Measurements from ENCODE around the gene C11orf16. TPM values are rescaled to one million over a fixed set of nuclear protein-coding genes. Genes with fewer than 3 reads are reported as not detected.
"Not testable (repeated sequence)": the region's sequence is repeated elsewhere in the genome, so short reads cannot be mapped to it uniquely, and the experiment has no call there.

Gene C11orf16, protein sequence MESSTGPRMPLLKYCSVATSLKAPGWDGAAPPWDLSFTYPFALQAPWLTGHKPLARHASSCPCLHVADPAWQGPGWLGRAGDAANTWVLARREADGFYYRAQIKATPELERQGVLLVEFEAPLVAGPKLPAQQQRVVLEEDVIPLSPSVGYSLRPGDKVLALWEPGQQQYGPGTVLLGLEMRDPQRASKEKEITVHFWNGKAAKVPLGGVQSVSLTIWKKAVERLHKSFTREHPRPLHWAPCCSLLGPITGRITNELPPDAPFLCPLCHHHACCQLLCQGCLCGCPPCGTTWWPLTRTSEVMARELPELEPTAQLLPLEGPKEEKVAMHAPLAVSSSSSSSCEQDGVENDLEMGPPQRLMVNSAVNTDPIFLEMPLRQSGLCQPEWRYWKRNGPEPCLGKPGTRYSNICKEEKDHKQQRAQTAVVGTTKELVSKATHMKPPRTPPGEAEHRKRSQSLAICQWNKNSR
- total RNA-seq, result not detected

DNA sequence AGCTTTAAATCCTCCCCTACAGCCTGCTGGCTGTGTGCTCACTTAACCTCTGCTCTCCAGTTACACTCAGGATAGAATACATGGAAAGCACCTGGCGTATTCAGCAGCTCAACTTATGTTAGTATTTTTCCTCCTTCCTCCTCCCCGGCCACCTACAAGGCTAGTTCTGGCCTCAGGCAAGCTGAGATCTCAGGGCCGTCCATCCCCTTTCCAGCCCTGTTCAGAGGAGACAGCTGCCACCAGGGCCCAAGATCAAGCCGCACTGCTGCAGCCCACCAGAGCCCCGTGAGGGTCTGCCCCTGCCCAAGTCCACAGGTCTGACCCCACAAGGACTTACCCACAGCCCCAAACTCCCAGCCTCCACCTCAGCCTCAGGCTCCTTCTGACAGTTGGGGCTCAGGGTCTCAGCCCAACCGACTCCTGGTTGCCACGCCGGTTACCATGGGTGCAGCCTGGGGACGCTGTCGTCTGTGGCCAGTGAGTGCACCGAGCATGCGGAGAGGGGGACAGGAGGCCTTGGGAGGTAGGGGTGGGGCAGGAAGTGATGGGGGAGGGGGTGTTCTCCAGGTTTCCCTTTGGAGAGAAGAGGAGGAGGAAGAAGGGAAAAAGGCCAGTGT, at the start of gene C11orf16:
TSS of gene C11orf16 (minus strand) at position 384 of the 617 bp plus-strand sequence. CDS start 639 bp downstream, outside the sequence.
- TF ChIP-seq, protein P1, sequence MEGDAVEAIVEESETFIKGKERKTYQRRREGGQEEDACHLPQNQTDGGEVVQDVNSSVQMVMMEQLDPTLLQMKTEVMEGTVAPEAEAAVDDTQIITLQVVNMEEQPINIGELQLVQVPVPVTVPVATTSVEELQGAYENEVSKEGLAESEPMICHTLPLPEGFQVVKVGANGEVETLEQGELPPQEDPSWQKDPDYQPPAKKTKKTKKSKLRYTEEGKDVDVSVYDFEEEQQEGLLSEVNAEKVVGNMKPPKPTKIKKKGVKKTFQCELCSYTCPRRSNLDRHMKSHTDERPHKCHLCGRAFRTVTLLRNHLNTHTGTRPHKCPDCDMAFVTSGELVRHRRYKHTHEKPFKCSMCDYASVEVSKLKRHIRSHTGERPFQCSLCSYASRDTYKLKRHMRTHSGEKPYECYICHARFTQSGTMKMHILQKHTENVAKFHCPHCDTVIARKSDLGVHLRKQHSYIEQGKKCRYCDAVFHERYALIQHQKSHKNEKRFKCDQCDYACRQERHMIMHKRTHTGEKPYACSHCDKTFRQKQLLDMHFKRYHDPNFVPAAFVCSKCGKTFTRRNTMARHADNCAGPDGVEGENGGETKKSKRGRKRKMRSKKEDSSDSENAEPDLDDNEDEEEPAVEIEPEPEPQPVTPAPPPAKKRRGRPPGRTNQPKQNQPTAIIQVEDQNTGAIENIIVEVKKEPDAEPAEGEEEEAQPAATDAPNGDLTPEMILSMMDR (IDR thresholded peaks at IDR 0.05), result no peak
- intact Hi-C loops (cut with DNase I), result no loop called here
- DNase-seq (ENCODE audit: low spot score in 2 of 2), result no peak

DNA sequence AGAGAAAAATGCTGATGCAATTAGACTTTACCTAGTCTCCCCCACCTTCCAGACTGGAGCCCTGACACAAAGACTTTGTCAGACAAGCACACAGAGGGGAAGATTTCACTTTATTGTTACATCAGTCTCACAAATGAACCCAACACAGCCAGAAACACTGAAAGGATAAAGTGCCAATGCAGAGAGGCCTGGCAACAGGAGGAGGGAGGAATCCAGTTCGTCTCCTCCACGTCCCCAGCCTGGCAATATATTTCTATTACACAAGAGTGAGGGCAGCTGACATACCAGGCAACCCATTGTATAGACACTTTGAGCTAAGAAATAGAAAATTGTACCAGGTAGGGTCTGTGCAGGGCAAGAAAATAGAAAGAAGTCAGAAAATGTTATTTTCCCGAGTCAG, 47.7 kb upstream of the C11orf16 start:
- H3K27ac ChIP-seq, result no peak overlapping the region
- no peaks in the 10 kb centered on the region for H3K4me1 ChIP-seq
- H3K4me3 ChIP-seq, result no peak overlapping the region
- no peaks in the 10 kb centered on the region for H3K36me3 ChIP-seq
- TF ChIP-seq, protein P1 (IDR thresholded peaks at IDR 0.05), result no peak
- H3K9me3 ChIP-seq, result no peaks in the 10 kb centered on the region
- intact Hi-C loops (cut with DNase I), result no loop called here
- no peak for DNase-seq (ENCODE audit: low spot score in 2 of 2)
- no peaks in the 10 kb centered on the region for H3K27me3 ChIP-seq

More for the DNA sequence above, at the start of gene C11orf16:
- Histone ChIP-seq H3K9me3 (no peaks in the 10 kb centered on the region), H3K27ac (no peak within 1 kb of the TSS), H3K36me3 (no peaks in the 10 kb centered on the region), H3K27me3 (no peaks in the 10 kb centered on the region), H3K4me3 (no peak within 1 kb of the TSS), H3K4me1 (no peaks in the 10 kb centered on the region)

DNA sequence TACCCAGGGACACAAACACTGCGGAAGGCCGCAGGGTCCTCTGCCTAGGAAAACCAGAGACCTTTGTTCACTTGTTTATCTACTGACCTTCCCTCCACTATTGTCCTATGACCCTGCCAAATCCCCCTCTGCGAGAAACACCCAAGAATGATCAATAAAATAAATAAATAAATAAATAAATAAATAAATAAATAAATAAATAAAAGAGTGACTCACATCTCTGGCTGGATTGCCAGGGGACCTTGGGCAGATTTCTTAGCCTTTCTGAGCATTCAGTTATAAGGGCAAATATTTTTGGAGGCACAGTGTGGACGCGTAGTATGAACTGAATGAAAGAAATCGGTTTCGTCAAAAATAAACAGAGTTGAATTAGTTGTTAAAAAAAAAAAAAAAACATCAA, 46.6 kb upstream of the C11orf16 start:
- H3K36me3 ChIP-seq; H3K4me1 ChIP-seq; H3K4me3 ChIP-seq; H3K27me3 ChIP-seq; H3K27ac ChIP-seq; H3K9me3 ChIP-seq; intact Hi-C loops (cut with DNase I); DNase-seq (ENCODE audit: low spot score in 2 of 2): not testable (repeated sequence)

DNA sequence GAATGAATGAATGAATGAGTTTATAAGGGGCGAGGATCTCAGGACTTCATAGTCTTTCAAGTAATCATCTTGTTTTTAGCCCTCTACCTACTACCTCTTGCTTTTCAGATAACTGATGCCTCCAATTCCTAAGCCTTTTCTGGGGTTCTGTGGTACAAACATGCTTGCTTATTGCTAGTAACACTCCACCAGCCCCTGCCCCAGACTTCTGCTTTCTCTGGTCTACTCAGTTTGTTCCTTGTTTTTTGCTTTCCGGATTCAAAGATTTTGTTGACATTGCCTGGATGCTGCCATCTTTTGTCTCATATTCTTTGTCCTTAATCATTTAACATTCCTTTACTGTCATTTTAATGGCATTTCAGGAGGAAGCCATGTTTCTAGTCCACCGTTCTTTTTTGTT, 40.4 kb upstream of the C11orf16 start:
- TF ChIP-seq, protein P1 (IDR thresholded peaks at IDR 0.05), result no peak
- DNase-seq (ENCODE audit: low spot score in 2 of 2), result no peak
- Histone ChIP-seq H3K9me3 (no peaks in the 10 kb centered on the region), H3K4me3 (no peak overlapping the region), H3K27me3 (no peaks in the 10 kb centered on the region), H3K4me1 (no peaks in the 10 kb centered on the region), H3K36me3 (no peaks in the 10 kb centered on the region), H3K27ac (no peak overlapping the region)
- intact Hi-C loops (cut with DNase I), result no loop called here

DNA sequence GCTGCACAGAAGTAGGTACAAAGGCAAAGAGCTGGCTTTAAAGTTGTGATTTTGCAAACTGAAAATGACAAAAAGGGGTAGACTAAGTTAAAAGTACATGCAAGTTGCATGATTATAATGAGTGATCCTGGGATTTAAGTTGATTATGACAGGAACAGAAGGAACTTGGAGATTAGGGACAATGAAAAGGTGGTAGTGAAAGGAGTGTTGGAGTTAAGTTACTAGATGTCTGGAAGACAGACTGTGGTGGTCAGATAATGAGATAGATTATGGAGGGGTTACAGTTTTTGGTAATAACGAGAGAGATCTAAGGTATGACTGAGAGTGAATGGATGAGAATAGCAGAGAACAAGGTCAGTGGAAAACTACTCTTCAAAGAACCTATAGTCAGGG, 39.2 kb upstream of the C11orf16 start:
- no peaks in the 10 kb centered on the region for H3K27me3 ChIP-seq
- no peak overlapping the region for H3K27ac ChIP-seq
- no peak overlapping the region for H3K4me3 ChIP-seq
- no peaks in the 10 kb centered on the region for H3K4me1 ChIP-seq
- TF ChIP-seq, protein P1 (IDR thresholded peaks at IDR 0.05), result no peak
- DNase-seq (ENCODE audit: low spot score in 2 of 2), result no peak
- intact Hi-C loops (cut with DNase I), result no loop called here
- no peaks in the 10 kb centered on the region for H3K9me3 ChIP-seq
- no peaks in the 10 kb centered on the region for H3K36me3 ChIP-seq

DNA sequence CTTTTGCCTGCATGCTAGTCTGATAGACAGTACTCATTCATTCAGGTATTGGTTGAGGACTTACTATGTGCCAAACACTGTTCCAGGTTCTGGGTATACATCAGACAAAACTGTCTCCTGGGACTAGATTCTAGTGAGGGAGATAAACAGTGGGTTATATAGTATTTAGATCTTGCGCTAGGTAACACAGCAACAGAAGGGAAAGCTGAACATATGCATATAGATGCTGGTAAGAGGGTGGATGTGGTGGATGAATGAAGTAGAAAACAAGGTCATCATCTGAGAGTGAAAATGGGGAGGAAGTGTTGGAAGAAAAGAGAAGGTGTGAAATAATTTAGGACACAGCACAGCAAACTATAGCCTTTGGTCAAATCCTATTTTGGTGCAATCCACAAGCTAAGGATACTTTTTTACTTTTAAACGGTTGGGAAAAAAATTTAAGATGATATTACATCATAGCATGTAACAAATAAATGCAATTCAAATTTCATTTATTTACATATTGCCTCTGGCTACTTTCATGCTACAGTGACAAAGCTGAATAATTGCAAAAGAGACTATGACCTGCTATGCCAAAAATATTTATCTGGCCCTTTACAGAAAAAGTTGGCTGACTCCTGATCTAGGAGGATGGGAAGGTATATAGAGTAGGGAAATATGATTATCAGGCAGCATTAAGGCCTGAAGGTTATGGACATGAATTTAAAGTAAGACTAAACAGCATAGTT, 38.6 kb upstream of the C11orf16 start:
- intact Hi-C loops (cut with DNase I), result no loop called here
- H3K4me1 ChIP-seq, result no peaks in the 10 kb centered on the region
- DNase-seq (ENCODE audit: low spot score in 2 of 2), result no peak
- no peaks in the 10 kb centered on the region for H3K27me3 ChIP-seq
- H3K4me3 ChIP-seq, result no peak overlapping the region
- TF ChIP-seq, protein P1 (IDR thresholded peaks at IDR 0.05), result no peak
- H3K9me3 ChIP-seq, result no peaks in the 10 kb centered on the region
- no peaks in the 10 kb centered on the region for H3K36me3 ChIP-seq
- H3K27ac ChIP-seq, result no peak overlapping the region

All from ascending aorta (tissue), 2 donors.